MCF 10A (cell line): ENCODE results near the gene HYAL3. TPM values are rescaled to one million over a fixed set of nuclear protein-coding genes. Genes with fewer than 3 reads are reported as not detected.

Source experiments
- Bru-seq: library from RNA; stranded (reverse); fragments of 400-500 nt; gene quantifications from one replicate; lab custom pipeline; 2021; lab: Mats Ljungman, UMichigan
- BruChase-seq, 2 experiments: library from RNA; stranded (reverse); fragments of 400-500 nt; gene quantifications; one replicate each; lab custom pipeline; 2021; lab: Mats Ljungman, UMichigan
- BruUV-seq: library from RNA; stranded (reverse); fragments of 400-500 nt; replicated peaks from 2 replicates; lab custom pipeline; 2021; lab: Mats Ljungman, UMichigan
- CTCF ChIA-PET: fragments of 300-600 bp; sonication (Branson Sonifier 250); formaldehyde crosslinking; extraction: SDS; loops from one replicate; lab custom pipeline; 2021; ENCODE audit warnings: antibody characterized with exemption, inconsistent platforms; lab: Yijun Ruan, JAX
- POLR2A ChIA-PET: fragments of 300-600, 350-650 bp; sonication (Branson Sonifier 250); formaldehyde crosslinking; extraction: SDS; loops from one replicate; lab custom pipeline; 2020; ENCODE audit warnings: antibody characterized with exemption, inconsistent platforms; lab: Yijun Ruan, JAX
- DNase-seq: peaks from one replicate; pipeline ENCODE4 v3.0.0-alpha.2; 2018; ENCODE audit not compliant: unreplicated experiment
- H3K27ac Mint-ChIP-seq: one replicate; pipeline ENCODE4 v1.8.0; 2022; ENCODE audit warnings: mild to moderate bottlenecking, low read depth, mixed read lengths; ENCODE audit not compliant: unreplicated experiment
- H3K27me3 Mint-ChIP-seq: one replicate; pipeline ENCODE4 v1.8.0; 2022; ENCODE audit warnings: mixed read lengths; ENCODE audit not compliant: insufficient read depth, unreplicated experiment
- H3K36me3 Mint-ChIP-seq: one replicate; pipeline ENCODE4 v1.8.0; 2022; ENCODE audit warnings: mild to moderate bottlenecking, moderate library complexity, mixed read lengths; ENCODE audit not compliant: insufficient read depth, unreplicated experiment
- H3K4me1 Mint-ChIP-seq: one replicate; pipeline ENCODE4 v1.8.0; 2022; ENCODE audit warnings: mixed read lengths; ENCODE audit not compliant: insufficient read depth, unreplicated experiment
- H3K4me3 Mint-ChIP-seq: one replicate; pipeline ENCODE4 v1.8.0; 2022; ENCODE audit warnings: mild to moderate bottlenecking, moderate library complexity, mixed read lengths; ENCODE audit not compliant: unreplicated experiment
- H3K9me3 Mint-ChIP-seq: one replicate; pipeline ENCODE4 v1.8.0; 2022; ENCODE audit warnings: mixed read lengths; ENCODE audit not compliant: unreplicated experiment
- intact Hi-C: fragments of 100-400 bp; cut with micrococcal nuclease; formaldehyde crosslinking; loops from 2 replicates; pipeline ENCODE4 v1.14.1; 2022
- long read RNA-seq: library from polyadenylated mRNA; stranded (forward); transcript quantifications from one replicate; pipeline ENCODE4 v2.0.0, GENCODE V29; 2022
- total RNA-seq: library from RNA; stranded (reverse); gene quantifications from 2 replicates; pipeline ENCODE4 v1.2.3, GENCODE V29; 2022
- TF ChIP-seq, protein P1 (sequence below): fragments of 200-600 bp; IDR thresholded peaks from one replicate; pipeline ENCODE4 v1.8.0; 2022; ENCODE audit warnings: antibody characterized with exemption, mild to moderate bottlenecking; ENCODE audit not compliant: unreplicated experiment

Gene HYAL3
- total RNA-seq (2.3 and 4.7 TPM in 2 replicates), Bru-seq, nascent RNA (percentile 38 among the genes with signal in this experiment), BruChase-seq, experiment 1, labeled RNA remaining after a 6-hour chase (percentile 61 among the genes with signal in this experiment), BruChase-seq, experiment 2, labeled RNA remaining after a 2-hour chase (percentile 49 among the genes with signal in this experiment)
- long read RNA-seq, partial matches to known transcripts: 0 of 6 reads
- long read RNA-seq, other reads (novel, unspliced or antisense): 0 of 6 reads

DNA sequence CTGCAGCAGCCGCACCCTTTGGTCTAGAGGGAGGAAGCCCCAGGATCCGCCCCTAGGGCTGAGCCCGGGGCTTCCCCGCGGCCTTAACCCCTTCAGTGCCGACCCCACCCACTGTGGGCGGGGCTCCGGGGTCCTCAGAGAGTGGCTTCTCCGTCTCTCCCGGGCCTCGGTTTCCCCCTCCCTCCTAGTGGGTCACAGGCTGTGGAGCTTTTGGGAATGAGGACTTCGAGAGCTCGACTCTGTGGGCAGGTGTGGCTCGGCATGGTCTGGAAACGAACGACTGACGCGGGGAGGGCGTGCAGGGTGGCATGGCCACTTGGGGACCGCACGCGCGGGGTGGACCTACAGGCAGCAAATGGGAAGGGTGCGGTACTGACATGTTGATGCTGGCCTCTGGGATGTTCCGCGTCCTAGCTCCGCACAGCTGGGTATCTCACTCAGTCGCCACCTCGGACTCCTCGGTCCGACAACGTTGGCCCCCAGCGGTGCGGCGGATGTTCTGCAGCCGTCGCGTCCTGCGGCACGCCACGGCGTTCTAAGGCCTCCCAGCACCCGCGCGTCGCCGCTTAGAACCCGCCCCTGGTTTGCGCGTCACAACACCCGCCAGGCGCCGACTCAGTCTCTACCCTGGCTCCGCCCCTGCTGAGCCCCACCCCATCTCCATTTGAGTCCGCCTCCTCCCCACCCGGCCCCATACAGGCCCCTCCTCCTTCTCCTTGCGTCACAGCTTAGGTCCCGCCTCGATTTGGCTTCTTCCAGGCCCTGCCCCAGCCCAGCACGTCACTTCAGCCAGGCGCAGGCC is at the start of gene HYAL3, which contains the start of gene NAA80:
TSS of gene HYAL3 (minus strand) at position 570 of the 802 bp plus-strand sequence. CDS start 3,803 bp downstream, outside the sequence.
TSS of gene NAA80 (minus strand) at position 570 of the 802 bp plus-strand sequence. CDS start 1,942 bp downstream, outside the sequence.
- Mint-ChIP-seq H3K4me3 (peak within 1 kb of the TSS; percentile 92), H3K9me3 (no peaks in the 10 kb centered on the region), H3K36me3 (no peaks in the 10 kb centered on the region), H3K27ac (peak within 1 kb of the TSS; percentile 97), H3K4me1 (peaks cover 7% of the 10 kb centered on the region), H3K27me3 (no peaks in the 10 kb centered on the region)
- BruUV-seq: TSS peak; percentile 55
- CTCF ChIA-PET: interaction anchor here (0.6 to 5.7 kb wide), 12 partner anchors 20 to 1085 kb away, joined by 3 to 30 read pairs (median 4); partner anchors contain the start of genes HYAL2 and RASSF1
- POLR2A ChIA-PET: interaction anchor here (0.6 to 3.3 kb wide), 21 partner anchors 8 to 1754 kb away, joined by 3 to 30 read pairs (median 4); partner anchors contain the start of genes CYB561D2, GNAI2, HEMK1 and NPRL2
- DNase-seq: peak; percentile 99
- TF ChIP-seq, protein P1, sequence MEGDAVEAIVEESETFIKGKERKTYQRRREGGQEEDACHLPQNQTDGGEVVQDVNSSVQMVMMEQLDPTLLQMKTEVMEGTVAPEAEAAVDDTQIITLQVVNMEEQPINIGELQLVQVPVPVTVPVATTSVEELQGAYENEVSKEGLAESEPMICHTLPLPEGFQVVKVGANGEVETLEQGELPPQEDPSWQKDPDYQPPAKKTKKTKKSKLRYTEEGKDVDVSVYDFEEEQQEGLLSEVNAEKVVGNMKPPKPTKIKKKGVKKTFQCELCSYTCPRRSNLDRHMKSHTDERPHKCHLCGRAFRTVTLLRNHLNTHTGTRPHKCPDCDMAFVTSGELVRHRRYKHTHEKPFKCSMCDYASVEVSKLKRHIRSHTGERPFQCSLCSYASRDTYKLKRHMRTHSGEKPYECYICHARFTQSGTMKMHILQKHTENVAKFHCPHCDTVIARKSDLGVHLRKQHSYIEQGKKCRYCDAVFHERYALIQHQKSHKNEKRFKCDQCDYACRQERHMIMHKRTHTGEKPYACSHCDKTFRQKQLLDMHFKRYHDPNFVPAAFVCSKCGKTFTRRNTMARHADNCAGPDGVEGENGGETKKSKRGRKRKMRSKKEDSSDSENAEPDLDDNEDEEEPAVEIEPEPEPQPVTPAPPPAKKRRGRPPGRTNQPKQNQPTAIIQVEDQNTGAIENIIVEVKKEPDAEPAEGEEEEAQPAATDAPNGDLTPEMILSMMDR: peak; percentile 23
- intact Hi-C loops: loop anchor here (1.0 kb wide), 1 partner anchor 22 kb away; no protein-coding TSS in a partner anchor

DNA sequence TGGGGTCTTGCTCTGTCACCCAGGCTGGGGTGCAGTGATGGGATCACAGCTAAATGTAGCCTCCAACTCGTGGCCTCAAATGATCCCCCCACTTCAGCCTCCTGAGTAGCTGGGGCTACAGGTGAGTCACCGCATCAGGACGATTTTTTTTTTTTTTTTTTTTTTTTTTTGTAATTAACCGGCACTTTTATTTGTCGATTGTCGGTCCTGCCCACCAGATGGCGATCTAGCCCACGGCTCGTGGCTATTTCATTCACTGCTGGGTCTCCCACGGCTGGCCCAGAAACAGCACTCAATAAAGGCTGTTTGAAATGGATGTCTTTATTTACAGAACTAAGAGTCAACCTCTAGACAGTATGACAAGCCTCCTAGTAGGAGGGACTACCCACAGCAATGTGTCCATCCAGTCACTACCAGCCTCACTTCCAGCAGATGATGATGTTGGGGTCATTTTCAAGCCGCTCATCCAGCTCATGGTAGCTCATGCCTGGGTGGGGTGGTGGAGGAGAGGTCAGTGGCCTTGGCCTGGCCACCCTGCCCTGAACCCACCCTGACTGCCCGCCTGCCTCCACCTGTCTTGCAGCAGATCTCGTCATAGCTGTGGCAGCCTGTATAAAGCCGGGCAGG is 48.1 kb upstream of the HYAL3 start:
- Mint-ChIP-seq H3K27me3 (no peaks in the 10 kb centered on the region), H3K27ac (no peak overlapping the region), H3K4me1 (peaks cover 22% of the 10 kb centered on the region), H3K36me3 (peaks cover 27% of the 10 kb centered on the region), H3K9me3 (no peaks in the 10 kb centered on the region), H3K4me3 (no peak overlapping the region)
- TF ChIP-seq, protein P1: peak; percentile 39
- intact Hi-C loops: loop anchor here (1.0 to 5.0 kb wide), 3 partner anchors 80 to 265 kb away; partner anchors contain the start of gene CISH
- POLR2A ChIA-PET: interaction anchor here (0.5 to 5.2 kb wide), 5 partner anchors 9 to 387 kb away, joined by 3 to 79 read pairs (median 4); partner anchors contain the start of gene TUSC2
- peak; percentile 82 for DNase-seq
- no TSS peak for BruUV-seq
- CTCF ChIA-PET: interaction anchor here (0.6 to 5.8 kb wide), 28 partner anchors 9 to 1807 kb away, joined by 3 to 46 read pairs (median 4); partner anchors contain the start of genes TMEM115 and TUSC2

- H3K27ac Mint-ChIP-seq: no peak within 1 kb of the TSS
- peaks cover 16% of the 10 kb centered on the region for H3K4me1 Mint-ChIP-seq
- POLR2A ChIA-PET: interaction anchor here (0.6 to 1.7 kb wide), 5 partner anchors 9 to 119 kb away, joined by 3 to 7 read pairs (median 3); no protein-coding TSS in a partner anchor
- TF ChIP-seq, protein P1: no peak
- peak within 1 kb of the TSS; percentile 60 for H3K4me3 Mint-ChIP-seq
- no peaks in the 10 kb centered on the region for H3K27me3 Mint-ChIP-seq
- no TSS peak for BruUV-seq
- no peaks in the 10 kb centered on the region for H3K9me3 Mint-ChIP-seq
- DNase-seq: peak; percentile 69
- CTCF ChIA-PET: interaction anchor here (0.6 to 5.8 kb wide), 9 partner anchors 8 to 1336 kb away, joined by 3 to 46 read pairs (median 5); no protein-coding TSS in a partner anchor
- intact Hi-C loops: loop anchor here (5.0 kb wide), 2 partner anchors 82 to 267 kb away; partner anchors contain the start of gene CISH
- peaks cover 22% of the 10 kb centered on the region for H3K36me3 Mint-ChIP-seq
Observed at GRCh38 chr3:50345586-50346234, 46.5 kb upstream of the HYAL3 start, which contains the start of gene ZMYND10. ZMYND10 (minus strand) TSS chr3:50345732; CDS start chr3:50345579, 153 bp downstream.
